Mononuclear cell (primary cell): ENCODE results near the gene PAM. TPM values are rescaled to one million over a fixed set of nuclear protein-coding genes. Genes with fewer than 3 reads are reported as not detected.
"Not testable (repeated sequence)": the region's sequence is repeated elsewhere in the genome, so short reads cannot be mapped to it uniquely, and the experiment has no call there.

Experiments used
- H3K27me3 ChIP-seq: 2 replicates; pipeline ENCODE4 v1.6.0; 2011; ENCODE audit warnings: low read length, control low read depth; ENCODE audit not compliant: insufficient read depth
- H3K4me1 ChIP-seq: 2 replicates; pipeline ENCODE4 v1.5.1; 2011; ENCODE audit warnings: mild to moderate bottlenecking, low read length, control low read depth; ENCODE audit not compliant: insufficient read depth
- H3K4me3 ChIP-seq: 2 replicates; pipeline ENCODE4 v1.5.1; 2011; ENCODE audit warnings: mild to moderate bottlenecking, low read length, moderate library complexity
- H3K9me3 ChIP-seq: 2 replicates; pipeline ENCODE4 v1.5.1; 2011; ENCODE audit warnings: low read depth, mild to moderate bottlenecking, control low read depth, low read length
- total RNA-seq: library from RNA; depleted of rRNA; stranded (reverse); fragments of >200 nt; gene quantifications from one replicate; pipeline ENCODE4 v1.2.3, GENCODE V29; 2012

Gene PAM
- total RNA-seq, 1 donor = 18.8 TPM

GRCh38 chr5:102996011-102996575 is 241.0 kb downstream of the PAM start:
- H3K9me3 ChIP-seq = no peaks in the 10 kb centered on the region
- H3K4me1 ChIP-seq = no peaks in the 10 kb centered on the region
- H3K4me3 ChIP-seq = no peak overlapping the region
- no peaks in the 10 kb centered on the region for H3K27me3 ChIP-seq

GRCh38 chr5:102998224-102998623 is 243.1 kb downstream of the PAM start:
- Histone ChIP-seq H3K4me3 (no peak overlapping the region), H3K27me3 (no peaks in the 10 kb centered on the region), H3K9me3 (no peaks in the 10 kb centered on the region), H3K4me1 (no peaks in the 10 kb centered on the region)

- H3K27me3 ChIP-seq = no peaks in the 10 kb centered on the region
- no peaks in the 10 kb centered on the region for H3K9me3 ChIP-seq
- H3K4me1 ChIP-seq = no peaks in the 10 kb centered on the region
- no peak overlapping the region for H3K4me3 ChIP-seq
Observed at GRCh38 chr5:102999191-102999590, 244.1 kb downstream of the PAM start.

GRCh38 chr5:102999621-103000020 is 244.5 kb downstream of the PAM start:
- not testable (repeated sequence) for H3K27me3 ChIP-seq, H3K4me3 ChIP-seq, H3K9me3 ChIP-seq, H3K4me1 ChIP-seq

GRCh38 chr5:103000089-103000488 is 245.0 kb downstream of the PAM start:
- no peaks in the 10 kb centered on the region for H3K4me1 ChIP-seq
- no peak overlapping the region for H3K4me3 ChIP-seq
- H3K9me3 ChIP-seq = no peaks in the 10 kb centered on the region
- H3K27me3 ChIP-seq = no peaks in the 10 kb centered on the region

- Histone ChIP-seq H3K4me3 (no peak overlapping the region), H3K4me1 (no peaks in the 10 kb centered on the region), H3K9me3 (no peaks in the 10 kb centered on the region), H3K27me3 (no peaks in the 10 kb centered on the region)
Observed at GRCh38 chr5:103003872-103004271, 248.8 kb downstream of the PAM start.

GRCh38 chr5:103005276-103005675 is 250.2 kb downstream of the PAM start:
- H3K4me1 ChIP-seq = no peaks in the 10 kb centered on the region
- no peaks in the 10 kb centered on the region for H3K27me3 ChIP-seq
- H3K4me3 ChIP-seq = no peak overlapping the region
- H3K9me3 ChIP-seq = no peaks in the 10 kb centered on the region

- Histone ChIP-seq H3K4me1 (no peaks in the 10 kb centered on the region), H3K4me3 (no peak overlapping the region), H3K27me3 (no peaks in the 10 kb centered on the region), H3K9me3 (no peaks in the 10 kb centered on the region)
Observed at GRCh38 chr5:103006921-103007320, 251.8 kb downstream of the PAM start.

GRCh38 chr5:103010168-103010567 is 255.1 kb downstream of the PAM start:
- H3K4me1 ChIP-seq = no peaks in the 10 kb centered on the region
- no peaks in the 10 kb centered on the region for H3K27me3 ChIP-seq
- H3K4me3 ChIP-seq = no peak overlapping the region
- H3K9me3 ChIP-seq = no peaks in the 10 kb centered on the region

- no peak overlapping the region for H3K4me3 ChIP-seq
- no peaks in the 10 kb centered on the region for H3K27me3 ChIP-seq
- no peaks in the 10 kb centered on the region for H3K4me1 ChIP-seq
- no peaks in the 10 kb centered on the region for H3K9me3 ChIP-seq
Observed at GRCh38 chr5:103013933-103014552, 258.9 kb downstream of the PAM start.

- Histone ChIP-seq H3K4me3 (no peak overlapping the region), H3K9me3 (no peaks in the 10 kb centered on the region), H3K4me1 (no peaks in the 10 kb centered on the region), H3K27me3 (no peaks in the 10 kb centered on the region)
Observed at GRCh38 chr5:103014983-103015382, 259.9 kb downstream of the PAM start.

GRCh38 chr5:103016167-103016566 is 261.1 kb downstream of the PAM start:
- Histone ChIP-seq H3K4me3 (no peak overlapping the region), H3K4me1 (no peaks in the 10 kb centered on the region), H3K27me3 (no peaks in the 10 kb centered on the region), H3K9me3 (no peaks in the 10 kb centered on the region)

GRCh38 chr5:103019804-103020203 is 264.7 kb downstream of the PAM start:
- H3K27me3 ChIP-seq = no peaks in the 10 kb centered on the region
- no peak overlapping the region for H3K4me3 ChIP-seq
- H3K9me3 ChIP-seq = no peaks in the 10 kb centered on the region
- H3K4me1 ChIP-seq = no peaks in the 10 kb centered on the region

- Histone ChIP-seq H3K4me1 (no peaks in the 10 kb centered on the region), H3K4me3 (no peak overlapping the region), H3K9me3 (no peaks in the 10 kb centered on the region), H3K27me3 (no peaks in the 10 kb centered on the region)
Observed at GRCh38 chr5:103021314-103021713, 266.2 kb downstream of the PAM start.

- Histone ChIP-seq H3K4me1 (no peaks in the 10 kb centered on the region), H3K9me3 (no peaks in the 10 kb centered on the region), H3K4me3 (no peak overlapping the region), H3K27me3 (no peaks in the 10 kb centered on the region)
Observed at GRCh38 chr5:103027267-103027666, 272.2 kb downstream of the PAM start.

GRCh38 chr5:103031607-103032006 is 276.5 kb downstream of the PAM start:
- Histone ChIP-seq H3K27me3 (no peaks in the 10 kb centered on the region), H3K9me3 (no peaks in the 10 kb centered on the region), H3K4me1 (no peaks in the 10 kb centered on the region), H3K4me3 (no peak overlapping the region)
